Suprapubic skin (tissue), 4 donors: ENCODE measurements around the gene TMPRSS13. TPM values are rescaled to one million over a fixed set of nuclear protein-coding genes. Genes with fewer than 3 reads are reported as not detected.
"Not testable (repeated sequence)": the region's sequence is repeated elsewhere in the genome, so short reads cannot be mapped to it uniquely, and the experiment has no call there.

Source experiments
- DNase-seq, 2 donors: peaks; one replicate each; pipeline ENCODE4 v3.0.0-alpha.2; 2019; ENCODE audit warnings: low spot score in 2 of 2
- H3K27ac ChIP-seq: fragments of 200-600 bp; sonication (generic); one replicate; pipeline ENCODE4 v1.5.1; 2019
- H3K27me3 ChIP-seq: fragments of 200-600 bp; sonication (generic); one replicate; pipeline ENCODE4 v1.5.1; 2019
- H3K36me3 ChIP-seq: fragments of 200-600 bp; sonication (generic); one replicate; pipeline ENCODE4 v1.5.1; 2019
- H3K4me1 ChIP-seq: fragments of 200-600 bp; sonication (generic); one replicate; pipeline ENCODE4 v1.5.1; 2019
- H3K4me3 ChIP-seq: fragments of 200-600 bp; sonication (generic); one replicate; pipeline ENCODE4 v1.5.1; 2019; ENCODE audit warnings: mild to moderate bottlenecking
- H3K9me3 ChIP-seq: fragments of 200-600 bp; sonication (generic); one replicate; pipeline ENCODE4 v1.5.1; 2019
- EP300 ChIP-seq: sonication (generic); formaldehyde crosslinking; IDR thresholded peaks from one replicate; pipeline ENCODE4 v1.6.1; 2017; ENCODE audit warnings: antibody characterized with exemption
- POLR2A ChIP-seq, 2 donors: fragments of 450-650 bp; IDR thresholded peaks; one replicate each; pipeline ENCODE4 v1.6.1; 2017; ENCODE audit warnings: antibody characterized with exemption in 2 of 2, mild to moderate bottlenecking in 2 of 2, moderate library complexity in 2 of 2
- POLR2AphosphoS5 ChIP-seq, 3 donors: sonication (generic); formaldehyde crosslinking; IDR thresholded peaks; one replicate each; pipeline ENCODE4 v1.6.1; 2017; ENCODE audit warnings: antibody characterized with exemption in 3 of 3
- WGBS: methylation state at CpG from one replicate; pipeline ENCODE4 v1.1.5; 2018; 5-methylcytosine and 5-hydroxymethylcytosine counted together
- total RNA-seq, 4 donors: library from RNA; depleted of rRNA; stranded (reverse); fragments of >200 nt; gene quantifications; one replicate each; pipeline ENCODE4 v1.1.0, GENCODE V29; 2016
- TF ChIP-seq, protein P1 (sequence below), 2 donors: fragments of 200-600 bp in 1 of 2; fragments of 450-650 bp in 1 of 2; sonication (generic) in 1 of 2; IDR thresholded peaks; one replicate each; pipeline ENCODE4 v1.5.1; 2016 to 2019; ENCODE audit warnings: antibody characterized with exemption in 2 of 2, mild to moderate bottlenecking in 1 of 2, moderate library complexity in 1 of 2

TMPRSS13 gene
- 10 to 100 TPM; 24.7 to 92.0 (median 73.1) TPM for total RNA-seq

DNA sequence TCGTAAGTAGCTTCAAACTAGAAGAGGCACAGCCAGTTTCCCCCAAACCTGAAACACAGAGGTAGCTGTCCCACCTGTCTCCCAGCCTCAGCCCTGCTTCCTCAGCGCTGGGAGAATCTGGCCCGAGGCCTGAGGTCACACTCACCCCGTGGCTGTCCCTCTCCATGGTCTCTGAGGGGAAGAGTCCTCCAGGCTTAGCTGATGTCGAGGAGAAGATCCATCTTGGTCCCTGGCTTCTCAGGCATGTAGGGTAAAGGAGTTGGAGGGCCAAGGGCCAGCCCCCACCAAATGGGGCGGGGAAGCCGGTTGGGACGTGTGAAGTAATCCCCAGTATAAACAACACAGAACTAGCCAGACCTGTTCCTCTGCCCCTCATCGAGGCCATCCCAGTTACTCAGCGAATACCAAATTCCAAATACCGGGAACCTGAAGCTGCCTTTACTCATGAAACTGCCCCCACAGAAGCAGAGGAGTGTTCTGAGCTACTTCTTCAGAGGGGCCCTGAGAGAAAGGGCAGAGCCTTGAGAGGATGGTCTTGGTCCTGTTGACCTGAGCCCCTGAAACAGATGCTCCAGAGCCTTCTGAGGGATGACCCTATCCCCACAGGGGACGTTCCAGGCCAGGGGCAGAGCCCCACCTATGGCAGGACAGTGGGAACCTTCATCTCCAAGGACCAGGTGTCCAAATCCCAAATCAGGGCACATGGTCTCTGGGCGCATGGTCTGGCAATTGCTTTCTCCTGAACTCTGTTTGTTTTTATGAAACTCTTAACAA lies at the start of gene TMPRSS13:
TMPRSS13 (minus strand) TSS at position 261 of the 774 bp plus-strand sequence; CDS start at position 166, 95 bp downstream.
- Histone ChIP-seq H3K4me3 (peak within 1 kb of the TSS; percentile 14), H3K4me1 (peaks cover 22% of the 10 kb centered on the region), H3K9me3 (no peaks in the 10 kb centered on the region), H3K27ac (peak within 1 kb of the TSS; percentile 80), H3K27me3 (no peaks in the 10 kb centered on the region), H3K36me3 (no peaks in the 10 kb centered on the region)
- TF ChIP-seq POLR2AphosphoS5 (IDR thresholded peaks at IDR 0.05) (no peak), EP300 (no peak), POLR2A (IDR thresholded peaks at IDR 0.05) (no peak)
- TF ChIP-seq, protein P1, sequence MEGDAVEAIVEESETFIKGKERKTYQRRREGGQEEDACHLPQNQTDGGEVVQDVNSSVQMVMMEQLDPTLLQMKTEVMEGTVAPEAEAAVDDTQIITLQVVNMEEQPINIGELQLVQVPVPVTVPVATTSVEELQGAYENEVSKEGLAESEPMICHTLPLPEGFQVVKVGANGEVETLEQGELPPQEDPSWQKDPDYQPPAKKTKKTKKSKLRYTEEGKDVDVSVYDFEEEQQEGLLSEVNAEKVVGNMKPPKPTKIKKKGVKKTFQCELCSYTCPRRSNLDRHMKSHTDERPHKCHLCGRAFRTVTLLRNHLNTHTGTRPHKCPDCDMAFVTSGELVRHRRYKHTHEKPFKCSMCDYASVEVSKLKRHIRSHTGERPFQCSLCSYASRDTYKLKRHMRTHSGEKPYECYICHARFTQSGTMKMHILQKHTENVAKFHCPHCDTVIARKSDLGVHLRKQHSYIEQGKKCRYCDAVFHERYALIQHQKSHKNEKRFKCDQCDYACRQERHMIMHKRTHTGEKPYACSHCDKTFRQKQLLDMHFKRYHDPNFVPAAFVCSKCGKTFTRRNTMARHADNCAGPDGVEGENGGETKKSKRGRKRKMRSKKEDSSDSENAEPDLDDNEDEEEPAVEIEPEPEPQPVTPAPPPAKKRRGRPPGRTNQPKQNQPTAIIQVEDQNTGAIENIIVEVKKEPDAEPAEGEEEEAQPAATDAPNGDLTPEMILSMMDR (IDR thresholded peaks at IDR 0.05): no peak
- DNase-seq: no peak
- 42% methylated on average over 9 of the region's 13 CpGs for whole genome bisulfite sequencing

DNA sequence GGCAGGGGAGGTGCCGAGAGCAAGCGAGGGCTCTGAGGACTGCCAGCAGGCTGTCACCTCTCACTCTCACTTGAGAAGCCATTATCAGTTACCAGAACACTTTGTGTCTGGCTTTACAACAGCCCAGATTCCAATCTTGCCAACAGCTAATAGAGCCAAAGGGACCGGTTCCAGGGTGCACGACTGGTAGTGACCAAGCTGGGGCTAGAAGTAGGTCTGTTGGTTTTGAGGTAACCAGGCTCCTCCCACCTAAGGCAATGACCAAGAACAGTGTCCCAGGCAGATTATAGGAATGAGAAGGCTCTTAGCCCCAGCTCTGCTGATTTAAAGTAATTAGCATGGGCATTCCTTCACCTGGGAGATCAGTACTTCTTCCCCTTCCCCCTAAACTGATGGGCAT lies 49.8 kb upstream of the TMPRSS13 start:
- Histone ChIP-seq H3K27me3 (no peaks in the 10 kb centered on the region), H3K4me1 (peaks cover 6% of the 10 kb centered on the region), H3K36me3 (no peaks in the 10 kb centered on the region), H3K4me3 (no peak overlapping the region), H3K9me3 (no peaks in the 10 kb centered on the region), H3K27ac (no peak overlapping the region)
- DNase-seq: no peak
- whole genome bisulfite sequencing: 70% methylated on average over 4 of the region's 4 CpGs
- TF ChIP-seq, protein P1 (IDR thresholded peaks at IDR 0.05): no peak

DNA sequence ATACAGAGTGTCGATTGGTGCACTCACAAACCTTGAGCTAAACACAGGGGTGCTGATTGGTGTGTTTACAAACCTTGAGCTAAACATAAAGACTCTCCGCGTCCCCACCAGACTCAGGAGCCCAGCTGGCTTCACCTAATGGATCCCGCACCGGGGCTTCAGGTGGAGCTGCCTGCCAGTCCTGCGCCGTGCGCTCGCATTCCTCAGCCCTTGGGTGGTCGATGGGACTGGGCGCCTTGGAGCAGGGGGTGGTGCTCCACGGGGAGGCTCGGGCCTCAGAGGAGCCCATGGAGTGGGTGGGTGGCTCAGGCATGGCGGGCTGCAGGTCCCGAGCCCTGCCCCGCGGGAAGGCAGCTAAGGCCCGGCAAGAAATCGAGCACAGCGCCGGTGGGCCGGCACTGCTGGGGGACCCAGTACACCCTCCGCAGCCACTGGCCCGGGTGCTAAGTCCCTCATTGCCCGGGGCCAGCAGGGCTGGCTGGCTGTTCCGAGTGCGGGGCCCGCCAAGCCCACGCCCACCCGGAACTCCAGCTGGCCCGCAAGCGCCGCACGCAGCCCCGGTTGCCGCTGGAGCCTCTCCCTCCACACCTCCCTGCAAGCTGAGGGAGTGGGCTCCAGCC lies 49.2 kb upstream of the TMPRSS13 start:
- not testable (repeated sequence) for H3K27me3 ChIP-seq, H3K4me3 ChIP-seq, H3K4me1 ChIP-seq, H3K27ac ChIP-seq, H3K9me3 ChIP-seq, H3K36me3 ChIP-seq
- DNase-seq: peak in 1 of 2 donors; percentile 64
- 93% methylated on average over 18 of the region's 36 CpGs for WGBS

DNA sequence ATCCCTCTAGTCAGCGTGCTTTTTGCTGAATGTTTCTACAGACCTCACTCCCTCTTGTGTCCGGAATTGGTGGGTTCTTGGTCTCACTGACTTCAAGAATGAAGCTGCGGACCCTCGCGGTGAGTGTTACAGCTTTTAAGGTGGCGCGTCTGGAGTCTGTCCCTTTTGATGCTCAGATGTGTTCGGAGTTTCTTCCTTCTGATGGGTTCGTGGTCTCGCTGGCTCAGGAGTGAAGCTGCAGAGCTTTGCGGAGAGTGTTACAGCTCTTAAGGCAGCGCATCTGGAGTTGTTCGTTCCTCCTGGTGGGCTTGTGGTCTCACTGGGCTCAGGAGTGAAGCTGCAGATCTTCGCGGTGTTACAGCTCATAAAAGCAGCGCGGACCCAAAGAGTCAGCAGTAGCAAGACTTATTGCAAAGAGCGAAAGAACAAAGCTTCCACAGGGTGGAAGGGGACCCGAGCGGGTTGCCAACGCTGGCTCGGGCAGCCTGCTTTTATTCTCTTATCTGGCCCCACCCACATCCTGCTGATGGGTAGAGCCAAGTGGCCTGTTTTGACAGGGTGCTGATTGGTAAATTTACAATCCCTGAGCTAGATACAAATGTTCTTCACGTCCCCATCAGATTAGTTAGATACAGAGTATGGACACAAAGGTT lies 48.5 kb upstream of the TMPRSS13 start:
- 72% methylated on average over 16 of the region's 23 CpGs for WGBS
- not testable (repeated sequence) for H3K9me3 ChIP-seq, H3K27me3 ChIP-seq, H3K4me1 ChIP-seq, DNase-seq, H3K36me3 ChIP-seq, H3K4me3 ChIP-seq, H3K27ac ChIP-seq

DNA sequence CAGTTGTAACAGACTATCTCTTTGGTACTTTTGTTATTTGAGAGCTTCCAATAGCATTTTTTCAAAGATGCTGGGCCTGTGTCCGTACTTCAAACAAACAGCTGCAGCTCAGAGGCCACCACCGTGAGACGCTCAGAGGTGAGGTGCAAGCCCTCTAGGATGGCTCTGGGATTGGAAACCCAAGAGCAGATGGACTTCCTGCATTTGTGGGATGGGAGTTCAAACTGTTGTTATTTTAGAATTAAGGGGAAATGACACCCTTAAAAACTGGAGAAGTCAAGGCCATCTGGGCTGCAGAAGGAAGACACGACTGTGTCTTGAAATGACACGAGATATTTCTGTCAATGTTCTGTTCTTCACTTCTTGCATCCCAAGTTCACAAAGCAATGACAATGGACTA lies 47.8 kb upstream of the TMPRSS13 start:
- H3K27ac ChIP-seq: no peak overlapping the region
- peaks cover 6% of the 10 kb centered on the region for H3K4me1 ChIP-seq
- H3K36me3 ChIP-seq: no peaks in the 10 kb centered on the region
- DNase-seq: no peak
- no peaks in the 10 kb centered on the region for H3K27me3 ChIP-seq
- H3K4me3 ChIP-seq: no peak overlapping the region
- TF ChIP-seq, protein P1 (IDR thresholded peaks at IDR 0.05): no peak
- TF ChIP-seq EP300 (no peak), POLR2AphosphoS5 (IDR thresholded peaks at IDR 0.05) (no peak), POLR2A (IDR thresholded peaks at IDR 0.05) (no peak)
- no peaks in the 10 kb centered on the region for H3K9me3 ChIP-seq
- WGBS: 70% methylated on average over 4 of the region's 5 CpGs

DNA sequence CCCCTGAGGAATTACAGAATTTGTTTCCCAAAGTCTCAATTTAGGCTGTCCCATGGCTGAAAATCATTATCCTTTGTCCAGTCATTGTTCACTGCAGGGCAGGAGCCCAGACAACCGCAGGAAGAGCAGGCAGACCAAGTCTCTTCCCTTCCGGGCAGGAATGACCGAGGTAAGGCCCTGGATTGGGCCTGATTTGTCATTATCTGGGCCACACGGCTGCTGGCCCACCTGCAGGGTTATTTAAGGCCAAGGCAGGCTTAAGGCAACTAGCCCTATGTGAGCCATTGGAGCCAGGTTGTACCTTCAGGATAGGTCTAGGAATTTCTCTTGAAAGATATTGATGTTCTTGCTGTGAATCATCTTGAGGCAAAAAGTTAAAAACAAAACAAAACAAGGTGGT lies 47.2 kb upstream of the TMPRSS13 start:
- no peak for TF ChIP-seq POLR2A (IDR thresholded peaks at IDR 0.05)
- TF ChIP-seq POLR2AphosphoS5 (IDR thresholded peaks at IDR 0.05): no peak
- Histone ChIP-seq H3K36me3 (no peaks in the 10 kb centered on the region), H3K4me3 (no peak overlapping the region), H3K9me3 (no peaks in the 10 kb centered on the region), H3K27me3 (no peaks in the 10 kb centered on the region), H3K4me1 (peaks cover 6% of the 10 kb centered on the region), H3K27ac (no peak overlapping the region)
- no peak for DNase-seq
- 95% methylated on average over 4 of the region's 4 CpGs for WGBS
